Keratinocyte (primary cell): Measurements from ENCODE around the gene SMARCD2. TPM values are rescaled to one million over a fixed set of nuclear protein-coding genes. Genes with fewer than 3 reads are reported as not detected.
A peak's percentile ranks its signal among the peaks of the same experiment; 100 is the strongest.
"Not testable (repeated sequence)": the region's sequence is repeated elsewhere in the genome, so short reads cannot be mapped to it uniquely, and the experiment has no call there.

Experiments used
- DNase-seq: peaks from one replicate; pipeline ENCODE4 v3.0.0-alpha.2; 2011; ENCODE audit warnings: low read depth, missing footprints, low spot score
- FAIRE-seq: peaks from 2 replicates; lab custom pipeline; 2011; peaks lifted over from hg19 to GRCh38; lab: Jason Lieb, UNC
- H2AFZ ChIP-seq: 2 replicates; pipeline ENCODE4 v1.6.0; 2012; ENCODE audit warnings: low read length, control low read depth, inconsistent platforms; ENCODE audit not compliant: control insufficient read depth
- H3K27ac ChIP-seq: 2 replicates; pipeline ENCODE4 v1.5.1; 2011; ENCODE audit warnings: low read length; ENCODE audit not compliant: control insufficient read depth, insufficient read depth
- H3K27me3 ChIP-seq: 3 replicates; pipeline ENCODE4 v1.6.0; 2011; ENCODE audit warnings: low read length; ENCODE audit not compliant: control insufficient read depth, insufficient read depth; ENCODE audit errors: extremely low read depth
- H3K36me3 ChIP-seq, 2 experiments: 2 replicates in 1 of 2; 3 replicates in 1 of 2; pipeline ENCODE4 v1.5.1; 2011; ENCODE audit warnings: low read length in 2 of 2, mild to moderate bottlenecking in 1 of 2; ENCODE audit not compliant: control insufficient read depth in 2 of 2, insufficient read depth in 2 of 2; ENCODE audit errors: extremely low read depth in 1 of 2
- H3K4me1 ChIP-seq: 3 replicates; pipeline ENCODE4 v1.5.1; 2011; ENCODE audit warnings: low read length; ENCODE audit not compliant: control insufficient read depth, insufficient read depth; ENCODE audit errors: extremely low read depth
- H3K4me2 ChIP-seq: 3 replicates; pipeline ENCODE4 v1.6.0; 2011; ENCODE audit warnings: low read depth, low read length; ENCODE audit not compliant: control insufficient read depth, insufficient read depth; ENCODE audit errors: extremely low read depth
- H3K4me3 ChIP-seq, 3 experiments: fragments of 200-600 bp in 1 of 3; sonication (generic) in 1 of 3; 2 replicates in 2 of 3; 3 replicates in 1 of 3; pipeline ENCODE4 v1.5.1; 2011 to 2016; ENCODE audit warnings: low read length in 3 of 3, mild to moderate bottlenecking in 3 of 3, control low read depth in 2 of 3, inconsistent platforms in 1 of 3, low read depth in 1 of 3, mixed read lengths in 1 of 3, mixed run types in 1 of 3, moderate library complexity in 1 of 3; ENCODE audit not compliant: control insufficient read depth in 2 of 3, insufficient read depth in 2 of 3; ENCODE audit errors: extremely low read depth in 1 of 3
- H3K79me2 ChIP-seq: 2 replicates; pipeline ENCODE4 v1.6.0; 2012; ENCODE audit warnings: low read length; ENCODE audit not compliant: control insufficient read depth, insufficient read depth
- H3K9ac ChIP-seq: 3 replicates; pipeline ENCODE4 v1.6.0; 2011; ENCODE audit warnings: low read length; ENCODE audit not compliant: control insufficient read depth, insufficient read depth; ENCODE audit errors: extremely low read depth
- H3K9me1 ChIP-seq: 3 replicates; pipeline ENCODE4 v1.6.0; 2011; ENCODE audit warnings: low read length; ENCODE audit not compliant: control insufficient read depth, insufficient read depth; ENCODE audit errors: extremely low read depth
- H3K9me3 ChIP-seq: 2 replicates; pipeline ENCODE4 v1.5.1; 2012; ENCODE audit warnings: low read depth, low read length; ENCODE audit not compliant: control insufficient read depth
- H4K20me1 ChIP-seq: 3 replicates; pipeline ENCODE4 v1.6.0; 2011; ENCODE audit warnings: low read length; ENCODE audit not compliant: control insufficient read depth, insufficient read depth; ENCODE audit errors: extremely low read depth
- CTCF ChIP-seq, 3 experiments: IDR thresholded peaks in 1 of 3; conservative IDR thresholded peaks in 1 of 3; optimal IDR thresholded peaks in 1 of 3; 2 replicates in 2 of 3; 3 replicates in 1 of 3; pipeline versions ENCODE3 to v1.5.1; 2011; ENCODE audit warnings: low read length in 3 of 3, mild to moderate bottlenecking in 3 of 3, moderate library complexity in 2 of 3, control low read depth in 1 of 3, inconsistent platforms in 1 of 3; ENCODE audit not compliant: insufficient read depth in 2 of 3; ENCODE audit errors: extremely low read depth in 1 of 3
- EZH2 ChIP-seq: IDR thresholded peaks from one replicate; pipeline ENCODE4 v1.6.1; 2012; ENCODE audit warnings: inconsistent platforms, mild to moderate bottlenecking, low read length, moderate library complexity
- dilution Hi-C: fragments of 300-500 bp; cut with MboI; formaldehyde crosslinking; loops from one replicate; pipeline ENCODE4 v1.7.0; 2020; ENCODE audit warnings: low sequenced_read_pairs; ENCODE audit not compliant: extremely low pct_ligation_motif_present
- polyA plus RNA-seq, 5 experiments: library from polyadenylated mRNA; depleted of rRNA in 3 of 5; stranded (reverse) in 3 of 5; stranded (forward) in 1 of 5; unstranded in 1 of 5; fragments of >200 nt; gene quantifications; 1 replicate in 1 of 5; 2 replicates in 3 of 5; 3 replicates in 1 of 5; pipeline versions ENCODE4 v1.2.1 to v1.2.3, GENCODE V29; 2011 to 2012; ENCODE audit warnings: missing spikeins in 2 of 5, low read depth in 1 of 5, low replicate concordance in 1 of 5

The SMARCD2 gene
- polyA plus RNA-seq, 1 donor (not counting 4 experiments of a cell fraction or from before 2014, with no cell fraction given): 86.3 TPM

- peak overlapping the region; percentile 77 for H3K4me2 ChIP-seq
- no peaks in the 10 kb centered on the region for H3K9me3 ChIP-seq
- dilution Hi-C loops: no loop called here
- peaks cover 26% of the 10 kb centered on the region for H3K4me1 ChIP-seq
- H3K27ac ChIP-seq: no peak overlapping the region
- H3K79me2 ChIP-seq: peaks cover 27% of the 10 kb centered on the region
- FAIRE-seq (no peak), DNase-seq (no peak)
- H3K27me3 ChIP-seq: no peaks in the 10 kb centered on the region
- H3K9me1 ChIP-seq: peaks cover 2% of the 10 kb centered on the region
- no peaks in the 10 kb centered on the region for H4K20me1 ChIP-seq
- H2AFZ ChIP-seq: peak overlapping the region; percentile 81
- TF ChIP-seq EZH2 (no peak), CTCF (optimal IDR thresholded peaks at IDR 0.05 in 1 of 3, IDR thresholded peaks at IDR 0.05 in 1 of 3, conservative IDR thresholded peaks at IDR 0.05 in 1 of 3; ENCODE audit: extremely low read depth in 1 of 3, insufficient read depth in 2 of 3, low read length in 3 of 3) (no peak)
- peak overlapping the region; percentile 63 for H3K9ac ChIP-seq
- peak overlapping the region in 1 of 3 experiments; percentile 82 for H3K4me3 ChIP-seq
- no peaks in the 10 kb centered on the region for H3K36me3 ChIP-seq
Measured at GRCh38 chr17:63843910-63844677, 1.6 kb upstream of the SMARCD2 start.

- peak overlapping the region; percentile 77 for H3K4me2 ChIP-seq
- FAIRE-seq, dilution Hi-C loops, H3K9me3 ChIP-seq, H3K27me3 ChIP-seq, H4K20me1 ChIP-seq, DNase-seq, H3K9me1 ChIP-seq, H3K36me3 ChIP-seq: not testable (repeated sequence)
- peak overlapping the region; percentile 81 for H2AFZ ChIP-seq
- H3K4me3 ChIP-seq: peak overlapping the region; percentile 59 to 92 (median 82)
- peak overlapping the region; percentile 50 for H3K27ac ChIP-seq
- peaks cover 33% of the 10 kb centered on the region for H3K4me1 ChIP-seq
- peaks cover 34% of the 10 kb centered on the region for H3K79me2 ChIP-seq
- H3K9ac ChIP-seq: peak overlapping the region; percentile 63
Measured at GRCh38 chr17:63843387-63843888, 953 bp upstream of the SMARCD2 start.
